OCI-LY1 (cell line): ENCODE data around the gene SYNDIG1L.

Source experiments
- H2AFZ ChIP-seq: fragments of 200-600 bp; sonication (generic), shearing (Covaris generic); 2 replicates; pipeline ENCODE4 v1.6.0; 2014; ENCODE audit warnings: antibody characterized with exemption, mild to moderate bottlenecking, low read length
- H3F3A ChIP-seq: fragments of 200-600 bp; sonication (generic), shearing (Covaris generic); 2 replicates; pipeline ENCODE4 v1.6.0; 2014; ENCODE audit warnings: mild to moderate bottlenecking, antibody characterized with exemption, low read length, moderate library complexity; ENCODE audit not compliant: insufficient read depth
- H3K27ac ChIP-seq: fragments of 200-600 bp; sonication (generic); 2 replicates; pipeline ENCODE4 v1.5.1; 2014; ENCODE audit warnings: low read length, mixed run types, mild to moderate bottlenecking, low read depth; ENCODE audit not compliant: poor library complexity, severe bottlenecking
- H3K27me3 ChIP-seq: fragments of 200-600 bp; sonication (generic); 2 replicates; pipeline ENCODE4 v1.6.0; 2014; ENCODE audit warnings: antibody characterized with exemption, mild to moderate bottlenecking, low read length, moderate library complexity; ENCODE audit not compliant: insufficient read depth
- H3K36me3 ChIP-seq: fragments of 200-600 bp; sonication (generic); 2 replicates; pipeline ENCODE4 v1.6.1; 2014; ENCODE audit warnings: mild to moderate bottlenecking, antibody characterized with exemption, low read length, moderate library complexity, mixed read lengths; ENCODE audit not compliant: insufficient read depth
- H3K4me1 ChIP-seq: fragments of 200-600 bp; sonication (generic); 2 replicates; pipeline ENCODE4 v1.5.1; 2014; ENCODE audit warnings: mild to moderate bottlenecking, low read length, moderate library complexity; ENCODE audit not compliant: insufficient read depth, severe bottlenecking
- H3K4me2 ChIP-seq: fragments of 200-600 bp; sonication (generic), shearing (Covaris generic); 2 replicates; pipeline ENCODE4 v1.6.1; 2014; ENCODE audit warnings: low read length
- H3K4me3 ChIP-seq: fragments of 200-600 bp; sonication (generic); 2 replicates; pipeline ENCODE4 v1.5.1; 2014; ENCODE audit warnings: low read length, low read depth, mild to moderate bottlenecking, mixed read lengths; ENCODE audit not compliant: poor library complexity, severe bottlenecking
- H3K79me2 ChIP-seq: fragments of 200-600 bp; shearing (Covaris generic); 2 replicates; pipeline ENCODE4 v1.6.1; 2016; ENCODE audit warnings: mixed run types, low read length, mixed read lengths; ENCODE audit not compliant: insufficient read depth
- H3K9ac ChIP-seq: fragments of 200-600 bp; sonication (generic), shearing (Covaris generic); 2 replicates; pipeline ENCODE4 v1.6.1; 2014; ENCODE audit warnings: mild to moderate bottlenecking, low read length, mixed read lengths
- H3K9me2 ChIP-seq: fragments of 200-600 bp; sonication (generic), shearing (Covaris generic); 2 replicates; pipeline ENCODE4 v1.6.1; 2014; ENCODE audit warnings: low read depth, mild to moderate bottlenecking, low read length, mixed read lengths
- H3K9me3 ChIP-seq: fragments of 200-600 bp; shearing (Covaris generic); 2 replicates; pipeline ENCODE4 v1.6.1; 2014; ENCODE audit warnings: low read length, mixed read lengths
- H4K20me1 ChIP-seq: fragments of 200-600 bp; sonication (generic), shearing (Covaris generic); 2 replicates; pipeline ENCODE4 v1.6.0; 2016; ENCODE audit warnings: mild to moderate bottlenecking, low read length; ENCODE audit not compliant: insufficient read depth
- CTCF ChIP-seq: fragments of 200-600 bp; sonication (generic), shearing (Covaris generic); IDR thresholded peaks from 2 replicates; pipeline ENCODE4 v1.5.1; 2017; ENCODE audit warnings: mild to moderate bottlenecking, antibody characterized with exemption, low read length, moderate library complexity, mixed read lengths
- EZH2 ChIP-seq: fragments of 200-600 bp; sonication (generic), shearing (Covaris generic); IDR thresholded peaks from 2 replicates; pipeline ENCODE4 v1.8.0; 2017; ENCODE audit warnings: borderline replicate concordance, mixed run types, mild to moderate bottlenecking, antibody characterized with exemption, low read length, moderate library complexity, mixed read lengths

SYNDIG1L gene

GRCh38 chr14:74426202-74426582, at the start of gene SYNDIG1L:
Gene SYNDIG1L (minus strand): TSS chr14:74426210. CDS start chr14:74409744, 16,466 bp downstream.
- Histone ChIP-seq H3K4me2 (no peak within 1 kb of the TSS), H3K9me2 (no peaks in the 10 kb centered on the region), H4K20me1 (no peaks in the 10 kb centered on the region), H3K27ac (no peak within 1 kb of the TSS), H3K27me3 (peaks cover 3% of the 10 kb centered on the region; the same call in 1 of the 2 replicates), H3K79me2 (no peaks in the 10 kb centered on the region), H3K36me3 (no peaks in the 10 kb centered on the region), H3K9me3 (no peaks in the 10 kb centered on the region), H3K4me3 (no peak within 1 kb of the TSS), H3K4me1 (no peaks in the 10 kb centered on the region), H3K9ac (no peak within 1 kb of the TSS), H2AFZ (no peak within 1 kb of the TSS), H3F3A (no peaks in the 10 kb centered on the region)
- TF ChIP-seq EZH2 (no peak), CTCF (no peak)

DNA sequence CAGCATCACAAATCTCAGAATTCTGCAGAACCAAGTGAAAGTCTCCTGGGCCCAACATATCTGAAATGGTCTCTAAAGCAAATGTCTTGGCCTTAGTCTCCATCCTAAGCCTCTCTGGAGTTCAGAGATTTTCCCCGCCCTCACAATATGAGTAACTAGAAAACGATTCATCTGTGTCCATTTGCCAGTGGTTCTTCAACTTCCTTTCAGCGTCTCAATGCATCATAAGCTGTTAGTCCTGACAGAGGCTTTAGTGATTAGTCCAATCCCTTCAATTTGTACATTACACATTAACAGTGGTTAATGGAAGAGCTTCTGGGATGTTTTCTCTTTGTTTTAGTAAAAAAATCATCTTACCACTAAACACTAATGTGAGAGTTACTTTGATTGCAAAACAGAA, 49.7 kb upstream of the SYNDIG1L start:
- no peaks in the 10 kb centered on the region for H3F3A ChIP-seq
- no peak overlapping the region for H3K9ac ChIP-seq
- no peak overlapping the region for H3K27ac ChIP-seq
- no peak for TF ChIP-seq EZH2
- H2AFZ ChIP-seq: no peak overlapping the region
- no peaks in the 10 kb centered on the region for H3K9me2 ChIP-seq
- no peak overlapping the region for H3K4me3 ChIP-seq
- no peaks in the 10 kb centered on the region for H3K9me3 ChIP-seq
- H3K4me2 ChIP-seq: no peak overlapping the region
- H3K4me1 ChIP-seq: no peaks in the 10 kb centered on the region
- no peaks in the 10 kb centered on the region for H3K79me2 ChIP-seq
- no peaks in the 10 kb centered on the region for H3K27me3 ChIP-seq
- no peaks in the 10 kb centered on the region for H4K20me1 ChIP-seq
- 0 out of 2 replicates have a peak, but pooled peaks cover 3% of the 10 kb centered on the region for H3K36me3 ChIP-seq

GRCh38 chr14:74474376-74474775, 48.4 kb upstream of the SYNDIG1L start:
- H3K9me3 ChIP-seq: no peaks in the 10 kb centered on the region
- H3K9ac ChIP-seq: no peak overlapping the region
- no peak overlapping the region for H3K4me2 ChIP-seq
- no peak overlapping the region for H2AFZ ChIP-seq
- no peak overlapping the region for H3K27ac ChIP-seq
- H3K4me3 ChIP-seq: no peak overlapping the region
- H3K36me3 ChIP-seq: no peaks in the 10 kb centered on the region
- H3K4me1 ChIP-seq: no peaks in the 10 kb centered on the region
- no peaks in the 10 kb centered on the region for H3K9me2 ChIP-seq
- H3K79me2 ChIP-seq: no peaks in the 10 kb centered on the region
- no peaks in the 10 kb centered on the region for H3K27me3 ChIP-seq
- no peaks in the 10 kb centered on the region for H3F3A ChIP-seq
- no peak for TF ChIP-seq EZH2
- TF ChIP-seq CTCF: no peak
- no peaks in the 10 kb centered on the region for H4K20me1 ChIP-seq

DNA sequence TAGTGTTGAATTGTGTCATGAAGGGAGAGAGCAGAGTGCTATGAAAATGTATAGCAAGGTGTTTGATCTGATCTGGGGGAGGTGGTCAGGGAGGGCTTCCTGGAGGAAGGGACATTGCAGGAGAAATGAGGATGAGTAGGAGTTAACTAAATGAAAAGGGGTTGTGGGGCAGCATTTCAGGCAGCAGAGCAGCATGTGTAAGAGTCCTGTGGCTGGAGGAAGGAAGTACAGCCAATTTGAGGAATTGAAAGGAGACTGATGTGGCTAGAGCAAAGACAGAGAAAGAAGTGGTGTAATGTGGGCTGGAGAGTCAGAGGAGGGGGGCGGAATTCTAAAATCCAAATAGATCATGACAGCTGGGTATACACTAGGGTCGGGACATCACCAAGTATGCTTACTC, 46.6 kb upstream of the SYNDIG1L start:
- H3K9me3 ChIP-seq: no peaks in the 10 kb centered on the region
- H3K27me3 ChIP-seq: no peaks in the 10 kb centered on the region
- no peak overlapping the region for H3K9ac ChIP-seq
- no peaks in the 10 kb centered on the region for H4K20me1 ChIP-seq
- H3K4me2 ChIP-seq: no peak overlapping the region
- no peak overlapping the region for H2AFZ ChIP-seq
- no peaks in the 10 kb centered on the region for H3K36me3 ChIP-seq
- H3K4me3 ChIP-seq: no peak overlapping the region
- H3K27ac ChIP-seq: no peak overlapping the region
- no peak for TF ChIP-seq EZH2
- no peak for TF ChIP-seq CTCF
- no peaks in the 10 kb centered on the region for H3K4me1 ChIP-seq
- H3K9me2 ChIP-seq: no peaks in the 10 kb centered on the region
- H3F3A ChIP-seq: no peaks in the 10 kb centered on the region
- no peaks in the 10 kb centered on the region for H3K79me2 ChIP-seq
